IPS-NIHi7 (cell line): ENCODE measurements around the gene FAM107A.

Experiments
- DNase-seq: peaks from one replicate; pipeline ENCODE4 v3.0.0; 2012; ENCODE audit warnings: mixed read lengths; ENCODE audit errors: extremely low spot score

Gene FAM107A, protein sequence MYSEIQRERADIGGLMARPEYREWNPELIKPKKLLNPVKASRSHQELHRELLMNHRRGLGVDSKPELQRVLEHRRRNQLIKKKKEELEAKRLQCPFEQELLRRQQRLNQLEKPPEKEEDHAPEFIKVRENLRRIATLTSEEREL

GRCh38 chr3:58577269-58577821, at the start of gene FAM107A:
Gene FAM107A, minus strand, starts transcription at chr3:58577391. Its CDS starts 7,531 bp downstream, at chr3:58569860.
- peak; percentile 58 for DNase-seq

- no peak for DNase-seq
Measured at GRCh38 chr3:58625196-58625824, 48.1 kb upstream of the FAM107A start.

DNA sequence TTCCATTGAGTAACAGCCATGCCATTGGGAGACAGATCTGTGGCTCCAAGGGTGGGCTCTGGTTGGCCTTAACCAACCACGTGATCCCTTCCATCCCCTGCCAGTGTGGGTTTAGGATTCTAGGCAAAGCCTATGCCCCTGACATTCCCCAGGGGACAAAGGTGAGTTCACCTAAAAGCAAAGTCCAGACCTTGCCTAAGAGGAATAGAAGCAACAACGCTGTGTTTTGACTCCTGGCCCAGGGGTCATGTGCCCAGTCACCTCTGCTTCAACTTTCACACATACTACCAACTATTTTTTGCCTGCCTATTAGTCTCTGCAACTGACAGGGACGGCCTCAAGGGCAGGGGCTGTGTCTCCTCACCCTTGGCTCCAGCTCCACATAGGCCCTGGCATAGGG, 47.4 kb upstream of the FAM107A start:
- DNase-seq: no peak

DNA sequence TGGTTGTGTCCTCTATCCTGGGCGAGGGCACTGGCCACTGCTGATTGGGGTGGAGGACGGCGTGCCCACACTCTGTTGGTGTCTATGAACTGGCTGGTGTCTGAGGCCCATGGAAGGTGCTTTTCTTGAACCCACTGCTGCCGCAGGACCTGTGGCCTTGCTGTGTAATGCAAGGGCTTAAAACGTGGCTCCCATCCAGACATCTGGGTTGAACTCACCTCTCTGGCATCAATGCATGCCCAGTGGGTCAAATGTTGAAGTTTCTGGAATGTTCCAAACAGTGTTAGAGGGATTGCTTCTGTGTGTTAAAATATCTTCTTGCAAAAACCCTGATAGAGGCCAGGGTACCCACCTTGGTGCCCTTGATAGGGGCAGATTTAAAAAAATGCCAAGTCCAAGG, 46.8 kb upstream of the FAM107A start:
- no peak for DNase-seq

GRCh38 chr3:58623478-58623877, 46.3 kb upstream of the FAM107A start:
- no peak for DNase-seq

DNA sequence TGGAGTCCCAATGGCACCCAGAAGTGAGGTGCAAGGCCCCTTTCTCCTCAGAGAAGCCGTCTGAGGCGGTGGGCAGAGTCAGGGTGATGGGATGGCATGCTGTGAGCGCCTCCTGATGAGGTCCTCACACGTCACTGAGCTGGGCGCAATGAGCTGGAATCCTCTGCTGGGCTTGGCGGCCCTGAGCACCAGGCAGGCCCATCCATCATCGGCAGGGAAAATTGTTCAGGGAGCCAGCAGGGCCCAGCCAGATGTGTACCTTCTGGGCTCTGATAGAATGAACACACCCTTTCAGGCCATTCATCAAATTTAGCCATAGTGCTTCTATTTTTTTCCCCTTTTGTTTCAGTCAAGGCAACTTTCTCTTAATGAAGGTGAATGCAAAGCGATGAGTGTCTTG, 45.7 kb upstream of the FAM107A start:
- no peak for DNase-seq

GRCh38 chr3:58622436-58622835, 45.2 kb upstream of the FAM107A start:
- no peak for DNase-seq

- DNase-seq: no peak
Measured at GRCh38 chr3:58621086-58621830, 44.1 kb upstream of the FAM107A start.

DNA sequence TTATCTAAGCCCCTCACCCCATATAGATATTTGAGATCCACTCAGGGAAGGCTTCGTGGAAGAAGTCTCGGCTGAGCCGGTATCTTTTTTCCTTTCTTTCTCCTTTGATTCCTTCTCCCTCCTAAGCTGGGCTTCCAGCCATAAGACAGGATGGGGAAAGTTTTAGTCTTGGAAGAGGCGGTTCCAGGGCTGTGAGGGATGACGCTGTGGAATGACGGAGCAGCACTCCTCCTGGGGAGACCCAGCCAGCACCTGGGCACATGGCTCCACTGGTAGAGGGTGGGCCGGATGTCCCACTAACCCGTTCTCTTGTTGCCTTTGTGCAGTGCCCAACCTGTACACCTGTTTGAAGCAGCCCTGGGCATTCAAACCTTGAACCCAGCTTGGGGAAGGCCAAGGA, 43.2 kb upstream of the FAM107A start:
- DNase-seq: no peak

DNA sequence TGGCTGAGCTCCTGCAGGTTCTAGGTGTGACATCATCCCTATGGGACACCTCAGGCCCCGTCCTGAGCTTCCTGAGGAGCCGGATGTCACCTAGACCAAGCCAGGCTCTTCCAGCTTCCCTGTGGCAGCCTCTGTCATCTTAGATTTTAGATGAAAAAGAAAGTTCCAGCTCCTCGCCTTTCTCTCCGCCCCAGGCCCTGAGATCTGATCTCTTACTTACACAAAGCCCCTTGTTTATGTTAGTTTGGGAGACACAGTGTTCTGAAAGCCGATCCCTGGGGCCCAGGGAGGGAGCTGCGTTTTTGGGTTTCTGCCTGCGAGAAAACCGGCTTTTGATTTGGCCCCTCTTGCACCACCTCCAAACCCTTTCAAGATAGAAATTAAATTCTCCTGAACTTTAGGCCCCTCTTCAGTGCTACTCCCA, 40.2 kb upstream of the FAM107A start:
- peak; percentile 31 for DNase-seq

DNA sequence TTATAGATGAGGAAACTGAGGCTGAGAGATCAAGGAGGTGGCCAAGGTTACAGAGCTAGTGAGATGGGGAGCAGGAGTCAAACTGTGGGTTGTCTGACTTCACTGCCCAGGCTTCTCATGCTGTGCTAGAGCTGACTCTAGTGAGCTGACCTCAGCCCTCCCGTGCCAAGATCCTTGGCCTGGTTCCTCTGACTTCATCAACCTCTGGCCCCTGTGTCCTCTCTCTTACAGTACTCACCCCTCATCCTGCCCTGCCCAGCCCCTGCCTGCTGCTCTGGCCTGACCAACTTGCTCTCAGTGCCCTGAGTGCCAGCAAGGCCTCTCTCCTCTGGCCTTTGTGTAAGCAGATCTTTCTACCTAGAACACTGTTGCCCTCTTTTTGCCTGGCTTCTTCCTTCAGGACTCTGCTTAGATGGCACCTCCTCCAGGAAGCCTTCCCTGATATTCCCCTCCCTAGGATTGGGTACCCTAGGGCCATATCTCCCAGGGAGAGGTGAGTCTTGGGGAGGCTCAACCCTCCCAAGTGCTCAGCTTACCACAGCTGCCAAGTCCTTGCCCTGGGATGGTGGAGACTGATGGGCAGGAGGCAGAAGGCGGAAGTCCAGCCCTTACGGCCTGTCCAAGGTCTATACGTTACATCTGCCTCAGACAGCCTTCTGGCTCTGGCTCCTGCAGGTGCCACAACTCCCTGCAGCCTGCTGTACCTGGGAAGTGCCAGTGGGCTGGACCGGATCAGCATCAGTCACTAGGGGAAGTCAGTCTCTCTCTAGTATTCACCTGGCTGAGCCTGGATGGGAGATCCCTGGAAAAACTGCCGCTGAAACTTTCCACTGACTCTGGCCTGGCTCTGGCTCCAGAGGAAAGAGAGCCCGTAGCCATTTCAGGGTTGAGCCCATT, 36.3 kb upstream of the FAM107A start:
- no peak for DNase-seq

GRCh38 chr3:58612830-58613229, 35.6 kb upstream of the FAM107A start:
- no peak for DNase-seq

GRCh38 chr3:58609990-58610389, 32.8 kb upstream of the FAM107A start:
- no peak for DNase-seq

DNA sequence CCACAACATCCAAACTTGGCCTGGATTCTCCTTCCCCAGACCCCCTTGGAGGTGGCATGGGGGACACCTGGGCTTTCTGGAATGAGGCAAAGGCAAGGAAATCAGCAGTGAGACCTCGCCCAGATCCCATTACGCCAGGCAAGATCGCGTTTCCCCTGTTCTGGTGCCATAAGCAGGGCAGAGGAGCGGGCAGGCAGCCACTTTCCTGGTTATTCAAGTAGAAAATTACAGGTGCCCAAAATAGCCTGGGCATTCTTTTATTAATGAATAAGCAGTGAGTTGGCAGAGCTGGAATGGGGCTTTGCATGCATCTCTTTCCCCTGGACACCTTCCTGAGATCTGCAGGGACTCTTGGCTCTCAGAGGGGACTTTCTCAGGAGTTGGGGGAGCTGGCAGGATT, 31.5 kb upstream of the FAM107A start:
- DNase-seq: no peak

DNA sequence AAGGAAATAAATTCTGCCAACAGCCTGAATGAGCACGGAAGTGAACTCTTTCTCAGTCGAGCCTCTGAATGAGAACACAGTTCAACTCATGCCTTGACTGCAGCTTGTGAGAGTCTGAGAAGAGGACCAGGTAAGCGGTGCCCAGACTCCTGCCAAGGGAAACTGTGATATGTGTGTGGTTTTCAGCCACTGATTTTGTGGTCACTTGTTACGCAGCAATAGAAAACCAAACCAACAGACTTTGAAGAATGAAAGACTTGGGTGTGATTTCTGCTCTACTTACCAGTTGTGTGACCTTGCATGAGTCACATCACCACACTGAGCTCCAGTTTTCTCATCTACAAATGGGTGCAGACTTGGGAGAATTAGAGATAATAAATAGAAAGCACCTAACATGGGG, 30.6 kb upstream of the FAM107A start:
- DNase-seq: no peak

- DNase-seq: no peak
Measured at GRCh38 chr3:58606693-58607092, 29.5 kb upstream of the FAM107A start.

DNA sequence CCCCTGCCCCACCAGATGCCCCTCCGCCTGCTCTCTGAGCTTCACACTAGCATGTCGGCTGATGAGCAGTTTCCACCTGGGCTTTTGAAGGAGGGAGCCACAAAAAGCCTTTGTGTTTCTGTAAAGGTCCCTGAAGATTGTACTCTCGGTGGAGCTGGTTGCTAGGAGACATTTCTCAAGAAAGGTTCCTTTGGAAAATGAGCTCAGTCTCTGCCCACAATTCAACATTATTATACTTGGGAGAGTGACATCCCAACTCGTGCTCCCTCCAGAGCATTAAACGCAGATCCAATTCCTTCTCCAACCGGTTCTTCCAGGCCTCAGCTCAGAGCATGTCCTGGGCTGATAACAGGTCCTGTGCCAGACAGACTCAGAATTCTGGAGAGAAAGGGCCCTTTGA, 26.8 kb upstream of the FAM107A start:
- DNase-seq: no peak

DNA sequence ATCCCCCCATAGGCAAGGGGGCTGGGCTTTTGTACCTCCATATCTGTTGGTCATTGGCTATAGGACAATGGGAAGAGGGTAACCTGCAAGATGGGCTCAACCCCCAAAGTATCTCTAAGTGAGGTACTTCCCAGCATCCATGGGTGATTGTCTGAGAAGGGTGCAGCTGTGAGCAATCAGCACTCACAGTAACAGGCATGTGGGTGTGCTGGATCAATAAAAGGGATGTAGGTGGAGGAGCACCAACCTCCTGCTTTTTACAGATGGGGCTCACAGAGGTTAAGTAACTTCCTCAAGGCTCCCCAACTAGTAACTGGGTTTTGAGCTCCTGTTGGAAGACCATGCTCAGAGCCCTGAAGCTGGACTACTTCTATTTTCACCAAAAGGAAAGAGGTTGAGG, 26.4 kb upstream of the FAM107A start:
- DNase-seq: no peak

DNA sequence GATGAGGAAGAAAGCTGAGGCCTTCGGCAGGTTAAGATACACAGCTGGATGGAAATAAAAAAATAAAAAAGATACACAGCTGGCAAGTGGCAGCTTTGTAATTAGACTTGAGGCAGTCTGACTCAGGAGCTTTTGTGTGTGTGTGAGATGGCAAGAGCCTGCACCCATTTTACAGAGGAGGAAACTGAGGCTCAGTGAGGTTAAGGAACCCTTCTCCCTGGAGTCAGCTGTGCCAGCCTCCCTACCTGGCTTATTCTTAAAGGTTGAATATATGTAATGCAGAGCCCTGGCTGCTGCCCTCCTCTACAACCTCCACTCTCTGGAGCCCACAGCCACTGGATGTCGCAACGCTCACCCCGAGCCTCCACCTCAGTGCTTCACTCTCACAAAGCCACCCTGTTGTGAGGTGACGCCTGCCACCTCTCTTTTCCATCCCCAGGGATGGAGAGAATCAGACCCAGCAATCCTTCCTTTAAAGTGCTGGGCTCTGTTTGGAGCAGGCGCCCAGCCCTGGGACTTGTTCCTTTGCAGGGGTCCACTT, 20.6 kb upstream of the FAM107A start:
- DNase-seq: no peak

GRCh38 chr3:58596834-58597518, 19.8 kb upstream of the FAM107A start:
- no peak for DNase-seq

DNA sequence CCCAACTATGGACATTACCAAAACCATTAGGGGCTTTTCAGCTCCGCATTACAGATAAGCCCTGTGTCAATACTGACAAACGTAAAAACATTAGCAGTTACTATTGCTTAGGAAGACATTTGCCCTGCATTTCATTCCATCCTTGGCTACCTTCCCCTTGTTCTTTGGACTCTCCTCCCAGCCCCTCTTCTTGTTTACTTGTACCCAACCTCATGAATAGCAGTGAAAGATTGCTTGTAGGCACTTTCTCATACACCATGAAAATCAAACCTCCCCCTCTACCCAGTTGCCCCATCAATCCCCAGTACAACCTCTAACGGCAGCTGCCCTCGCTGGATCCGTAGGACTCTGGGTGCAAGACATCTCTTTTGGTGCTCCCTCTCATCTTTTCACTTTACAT, 16.9 kb upstream of the FAM107A start:
- no peak for DNase-seq
